NCI-H2107 treated with DMSO at 0.1 percent for 48 hours (cell line): ENCODE data around the gene ETV5.

Experiments used
- DNase-seq: peaks from one replicate; lab custom pipeline; 2025; ENCODE audit not compliant: unreplicated experiment; lab: John Stamatoyannopoulos, UW

The ETV5 gene

GRCh38 chr3:186097317-186097662 lies 11.6 kb downstream of the ETV5 start:
- no peak for DNase-seq

- no peak for DNase-seq
These were observed 12.6 kb downstream of the ETV5 start for GRCh38 chr3:186096290-186096689.

GRCh38 chr3:186095561-186096081 lies 13.3 kb downstream of the ETV5 start:
- DNase-seq = no peak

- no peak for DNase-seq
These were observed 14.0 kb downstream of the ETV5 start for GRCh38 chr3:186094696-186095425.

DNA sequence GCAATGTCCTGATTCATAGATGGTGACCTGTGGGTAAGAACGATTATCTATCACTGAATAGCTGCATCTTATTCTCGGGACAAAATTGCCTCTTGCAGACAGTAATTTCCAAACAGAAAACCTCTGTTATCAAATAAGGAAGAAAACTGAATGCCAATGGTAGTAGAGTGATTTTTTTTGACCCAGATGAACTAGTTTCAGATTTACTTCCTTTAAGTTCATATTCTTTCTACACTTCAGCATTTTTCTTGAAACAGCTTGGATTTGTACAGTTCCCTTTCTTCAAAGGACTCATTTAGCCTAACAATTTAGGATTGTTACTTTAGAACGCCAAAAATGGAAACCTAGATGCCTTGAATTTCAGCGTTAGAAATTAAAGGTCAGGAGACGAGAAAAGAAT lies 14.6 kb downstream of the ETV5 start:
- no peak for DNase-seq

DNA sequence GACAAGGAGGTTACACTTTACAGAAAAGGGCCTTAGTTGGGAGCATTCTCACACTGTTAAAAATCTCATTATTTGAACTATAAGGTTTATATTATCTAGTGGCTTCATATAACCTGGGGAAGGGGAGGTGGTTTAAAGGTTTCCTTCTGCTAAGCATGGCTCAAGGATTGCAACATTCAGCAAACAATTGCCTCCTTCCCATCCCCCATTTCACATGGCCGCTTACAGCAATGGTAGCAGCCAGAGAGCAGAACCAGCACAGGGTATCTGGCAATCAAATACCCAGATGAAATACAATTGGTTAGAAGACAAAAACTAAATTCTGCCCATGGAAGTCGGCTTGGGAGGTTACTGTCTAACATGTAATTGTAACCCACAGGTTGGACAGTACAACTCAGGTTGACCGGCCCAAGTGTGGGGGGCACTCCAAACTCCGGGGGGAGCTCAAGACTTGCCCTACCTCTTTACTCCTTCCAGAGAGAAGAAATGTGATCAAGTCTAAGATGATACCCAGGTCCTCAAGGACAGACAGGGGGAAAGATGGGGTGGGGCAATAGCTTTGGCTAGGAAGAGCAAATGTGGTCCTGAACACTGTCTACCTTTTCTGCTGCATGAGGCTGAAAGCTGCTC lies 15.5 kb downstream of the ETV5 start:
- DNase-seq = no peak

- no peak for DNase-seq
These were observed 16.4 kb downstream of the ETV5 start for GRCh38 chr3:186092360-186093070.

DNA sequence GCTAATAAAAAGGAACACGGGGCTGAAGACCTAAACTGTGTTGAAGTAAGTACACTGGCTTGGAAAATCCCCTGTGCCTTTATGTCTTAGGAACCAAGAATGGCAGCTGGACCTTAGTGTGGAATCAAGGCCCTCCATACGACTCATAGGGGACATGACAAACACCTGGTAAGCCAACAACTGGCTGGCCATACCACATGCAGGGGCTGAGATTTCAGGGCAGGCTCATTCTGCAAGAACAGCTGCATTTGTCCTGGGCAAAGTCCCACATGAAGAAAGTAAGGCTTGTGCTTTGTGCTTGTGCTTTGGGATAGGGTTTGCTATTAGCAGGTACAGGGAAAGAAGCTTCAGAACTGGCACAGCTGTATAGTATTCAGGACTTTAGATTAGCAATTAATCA lies 18.0 kb downstream of the ETV5 start:
- no peak for DNase-seq

- DNase-seq = no peak
These were observed 20.6 kb downstream of the ETV5 start for GRCh38 chr3:186088335-186088734.

GRCh38 chr3:186084264-186084663 lies 24.6 kb downstream of the ETV5 start:
- no peak for DNase-seq

GRCh38 chr3:186083746-186084145 lies 25.1 kb downstream of the ETV5 start:
- DNase-seq = no peak

DNA sequence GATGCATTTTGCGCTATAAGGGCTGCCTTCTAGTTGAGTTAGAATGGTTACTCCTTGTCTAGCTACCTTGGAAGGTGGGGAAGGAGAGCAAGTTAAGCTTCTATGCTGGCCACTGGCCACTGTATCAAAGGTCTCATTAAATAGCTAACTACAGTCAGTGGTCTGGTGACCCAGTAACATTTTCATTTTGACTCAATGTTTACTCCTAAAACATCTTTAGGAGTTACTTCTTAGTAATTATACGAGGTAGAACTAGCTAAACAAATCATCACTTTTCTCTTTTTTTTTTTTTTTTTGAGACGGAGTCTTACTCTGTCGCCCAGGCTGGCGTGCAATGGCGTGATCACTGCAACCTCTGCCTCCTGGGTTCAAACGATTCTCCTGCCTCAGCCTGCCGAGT lies 26.7 kb downstream of the ETV5 start:
- no peak for DNase-seq

DNA sequence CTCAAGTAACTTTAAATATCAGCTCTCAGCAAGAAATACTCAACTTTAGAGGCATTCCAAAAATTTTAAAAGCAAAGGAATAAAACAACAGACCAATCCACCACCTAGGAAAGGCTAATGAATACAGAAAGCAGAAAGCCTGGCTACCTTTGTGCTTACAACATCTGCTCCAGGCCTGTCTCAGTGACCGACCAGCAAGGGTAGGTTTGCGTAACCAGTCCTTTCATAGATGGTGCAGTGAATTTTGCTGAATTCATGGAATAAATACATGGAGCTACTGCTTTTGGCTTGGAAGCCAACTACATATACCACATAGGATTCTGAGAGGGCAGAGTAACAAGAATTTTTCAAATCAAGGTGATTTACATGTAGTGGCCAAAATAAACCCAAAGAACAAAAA lies 27.2 kb downstream of the ETV5 start:
- DNase-seq = no peak

DNA sequence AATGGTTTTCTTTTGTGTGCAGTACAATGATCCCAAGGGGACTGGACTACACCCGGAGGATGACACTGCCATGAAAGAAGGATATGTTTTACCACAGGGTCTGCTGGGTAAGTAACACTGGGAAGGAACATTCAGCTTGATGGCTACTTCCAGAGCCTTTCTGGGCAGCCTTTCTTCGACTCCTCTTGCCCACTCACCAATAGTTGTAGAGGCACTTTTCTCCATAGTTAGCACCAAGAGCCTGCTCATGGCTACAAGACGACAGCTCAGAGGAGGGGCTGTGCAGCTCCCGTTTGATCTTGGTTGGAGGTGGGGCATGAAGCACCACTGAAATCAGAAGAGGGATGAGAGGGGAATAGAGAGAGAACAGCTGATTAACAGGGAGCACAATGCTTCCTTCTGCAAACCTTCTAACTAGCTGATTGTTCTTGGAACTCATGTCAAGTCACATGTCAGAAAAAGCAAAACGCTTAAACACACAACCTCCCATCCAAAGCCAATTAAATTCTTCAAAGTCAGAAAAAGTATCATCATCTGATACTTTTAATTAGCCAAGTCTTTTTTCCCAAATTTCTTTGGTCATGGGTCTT lies 27.9 kb downstream of the ETV5 start:
- DNase-seq = no peak

- no peak for DNase-seq
These were observed 29.0 kb downstream of the ETV5 start for GRCh38 chr3:186079925-186080324.

- no peak for DNase-seq
These were observed 31.4 kb downstream of the ETV5 start for GRCh38 chr3:186077466-186077865.

DNA sequence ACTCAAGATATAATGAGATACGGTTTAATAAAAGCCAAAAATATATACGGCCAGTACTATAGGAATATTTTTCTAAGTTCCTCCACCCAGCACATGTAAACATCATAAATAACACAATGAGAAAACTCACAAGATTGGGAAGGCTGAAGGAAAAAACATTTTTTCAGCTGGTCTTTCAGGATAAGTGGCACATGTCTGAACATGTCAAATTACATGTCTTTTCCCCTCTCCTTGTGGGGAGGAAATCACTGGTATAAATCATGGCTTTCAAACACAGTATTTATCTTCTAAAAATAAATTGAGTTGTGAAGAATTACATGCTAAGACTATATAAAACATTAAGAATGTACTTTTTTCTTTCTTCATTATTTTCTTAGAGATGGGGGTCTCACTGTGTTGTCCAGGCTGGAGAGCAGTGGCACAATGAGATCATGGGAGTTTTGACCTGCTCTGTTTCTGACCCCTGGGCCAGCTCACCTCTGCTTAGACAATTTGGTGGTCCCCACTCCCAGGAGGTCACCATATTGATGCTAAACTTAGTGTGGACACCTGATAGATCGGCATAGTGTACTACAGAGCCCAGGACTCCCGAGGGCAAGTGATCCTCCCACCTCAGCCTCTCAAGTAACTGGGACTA lies 32.8 kb downstream of the ETV5 start:
- no peak for DNase-seq

DNA sequence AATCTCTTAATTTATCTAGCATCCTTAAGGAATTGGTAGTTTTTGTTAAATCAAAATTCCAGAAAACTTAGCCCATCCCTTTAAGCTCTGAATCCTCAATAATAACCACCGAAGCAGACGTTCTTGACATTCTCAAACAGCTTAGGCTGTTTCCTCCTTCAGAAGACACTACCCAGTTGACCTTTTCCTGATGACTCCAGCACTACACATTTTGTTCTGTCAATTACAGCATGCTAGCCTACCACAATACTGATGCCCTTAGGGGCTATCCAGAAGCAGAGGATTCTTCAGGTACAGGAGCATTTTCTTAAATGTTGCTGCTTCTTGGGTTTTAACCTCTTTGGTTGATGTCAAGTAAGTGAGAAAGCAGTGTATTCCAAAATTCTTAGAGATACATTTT lies 33.4 kb downstream of the ETV5 start:
- no peak for DNase-seq

DNA sequence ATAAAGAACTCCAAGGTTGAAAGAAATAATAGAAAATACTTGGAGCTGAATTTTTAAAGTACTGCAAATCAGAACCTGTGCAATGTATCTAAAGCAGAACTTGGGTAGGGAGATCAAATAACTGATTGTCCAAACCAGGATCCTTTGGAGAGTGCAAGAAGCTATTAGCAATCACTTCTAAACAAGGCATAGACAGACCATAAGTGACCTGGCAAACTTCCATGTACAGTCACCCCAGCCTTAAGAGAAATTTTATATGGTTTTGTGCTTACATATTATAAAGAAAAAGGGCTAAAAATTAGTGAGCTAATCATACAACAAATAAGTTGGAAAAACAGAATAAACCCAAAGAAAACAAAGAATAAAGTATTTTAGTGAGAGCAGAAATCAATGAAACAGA lies 35.2 kb downstream of the ETV5 start:
- no peak for DNase-seq

- DNase-seq = no peak
These were observed 37.9 kb downstream of the ETV5 start for GRCh38 chr3:186070996-186071395.

- no peak for DNase-seq
These were observed 38.3 kb downstream of the ETV5 start for GRCh38 chr3:186070550-186070949.
